ENCODE data around the gene DAP3.

DAP3 gene

DNA sequence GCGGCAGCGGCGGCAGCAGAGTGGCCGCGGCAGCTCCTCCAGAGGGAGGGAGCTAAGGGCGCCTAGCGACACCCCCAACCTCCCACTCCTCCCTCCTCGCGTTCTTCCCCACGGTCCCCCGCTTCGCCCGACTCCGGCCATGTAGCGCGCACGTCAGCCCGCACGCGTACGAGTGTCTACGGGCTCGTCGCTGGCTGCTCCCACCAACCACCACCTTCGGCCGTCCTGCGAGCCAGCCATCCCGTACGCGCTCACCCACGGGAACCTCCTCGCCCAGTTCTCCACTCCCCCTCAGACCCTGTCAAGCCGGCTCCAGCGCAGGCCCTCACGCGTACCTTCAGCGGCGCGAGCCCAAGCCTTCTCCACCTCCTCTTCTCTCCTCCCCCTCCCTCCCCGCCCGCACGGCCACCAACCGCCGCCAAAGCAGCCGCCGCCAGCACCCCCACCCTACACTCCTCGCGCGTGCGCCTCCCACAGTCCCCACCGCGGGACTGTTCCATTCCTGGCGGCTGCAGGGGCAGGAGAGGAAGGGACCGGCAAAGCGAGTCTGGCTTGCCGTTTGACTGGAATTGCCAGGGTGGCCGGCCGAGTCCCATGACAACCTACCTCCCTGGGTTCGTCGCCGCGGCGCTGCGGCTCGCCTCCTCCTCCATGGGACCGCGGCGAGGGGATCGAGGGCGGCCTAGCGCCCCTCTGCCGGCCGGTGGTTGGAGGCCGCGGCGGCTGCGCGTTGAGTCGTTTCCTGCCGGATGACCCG is 389 bp upstream of the DAP3 start, which contains the start of gene YY1AP1:
YY1AP1 (minus strand) TSS at position 451 of the 757 bp plus-strand sequence. CDS start 8,338 bp downstream, outside the sequence.
- no peak for TF ChIP-seq CTCF (IDR thresholded peaks at IDR 0.05; ENCODE audit: extremely low read depth, insufficient read depth, missing control alignments)
- in situ Hi-C loops (cut with MboI; ENCODE audit: low pct_unique_long_range_greater_than_20kb, low sequenced_read_pairs, unreplicated experiment): no loop called here

GRCh38 chr1:155691992-155692528 is 3.2 kb downstream of the DAP3 start:
- DNase-seq (ENCODE audit: low spot score): no peak
- in situ Hi-C loops (cut with MboI; ENCODE audit: low pct_unique_long_range_greater_than_20kb, low sequenced_read_pairs, unreplicated experiment): no loop called here
- TF ChIP-seq CTCF (IDR thresholded peaks at IDR 0.05; ENCODE audit: extremely low read depth, insufficient read depth, missing control alignments): no peak

More for the DNA sequence above, 389 bp upstream of the DAP3 start, which contains the start of gene YY1AP1:
- peak; percentile 94 for DNase-seq (ENCODE audit: low spot score)

GRCh38 chr1:155694167-155694566 is 5.3 kb downstream of the DAP3 start:
- in situ Hi-C loops (cut with MboI; ENCODE audit: low pct_unique_long_range_greater_than_20kb, low sequenced_read_pairs, unreplicated experiment): no loop called here
- no peak for DNase-seq (ENCODE audit: low spot score)
- TF ChIP-seq CTCF (IDR thresholded peaks at IDR 0.05; ENCODE audit: extremely low read depth, insufficient read depth, missing control alignments): no peak

GRCh38 chr1:155695072-155695471 is 6.2 kb downstream of the DAP3 start:
- DNase-seq (ENCODE audit: low spot score): no peak
- TF ChIP-seq CTCF (IDR thresholded peaks at IDR 0.05; ENCODE audit: extremely low read depth, insufficient read depth, missing control alignments): no peak
- in situ Hi-C loops (cut with MboI; ENCODE audit: low pct_unique_long_range_greater_than_20kb, low sequenced_read_pairs, unreplicated experiment): no loop called here

GRCh38 chr1:155695608-155696007 is 6.7 kb downstream of the DAP3 start:
- TF ChIP-seq CTCF (IDR thresholded peaks at IDR 0.05; ENCODE audit: extremely low read depth, insufficient read depth, missing control alignments): no peak
- no peak for DNase-seq (ENCODE audit: low spot score)
- in situ Hi-C loops (cut with MboI; ENCODE audit: low pct_unique_long_range_greater_than_20kb, low sequenced_read_pairs, unreplicated experiment): no loop called here

GRCh38 chr1:155696524-155696923 is 7.6 kb downstream of the DAP3 start:
- DNase-seq (ENCODE audit: low spot score): no peak
- no peak for TF ChIP-seq CTCF (IDR thresholded peaks at IDR 0.05; ENCODE audit: extremely low read depth, insufficient read depth, missing control alignments)
- in situ Hi-C loops (cut with MboI; ENCODE audit: low pct_unique_long_range_greater_than_20kb, low sequenced_read_pairs, unreplicated experiment): no loop called here

Measured in GM13977 (cell line).